Psoas muscle (tissue), 8 donors: ENCODE measurements around the gene UNK. TPM values are rescaled to one million over a fixed set of nuclear protein-coding genes. Genes with fewer than 3 reads are reported as not detected.

ENCODE experiments used
- ATAC-seq, 4 donors: fragments of 200-7000 bp; cut with Tn5 transposase; one replicate each; pipeline ENCODE4 v1.9.1; 2020; ENCODE audit warnings: moderate library complexity in 3 of 4, mild to moderate bottlenecking in 2 of 4
- DNase-seq, 2 donors: peaks; one replicate each; pipeline ENCODE4 v3.0.0-alpha.2; 2020
- H3K27ac ChIP-seq: fragments of 200-600 bp; one replicate; pipeline ENCODE4 v1.8.0; 2022
- H3K27me3 ChIP-seq, 3 donors: fragments of 200-600 bp in 1 of 3; one replicate each; pipeline versions ENCODE4 v1.6.1 to v1.8.0; 2013 to 2022; ENCODE audit warnings: low read length in 2 of 3, mild to moderate bottlenecking in 2 of 3, moderate library complexity in 1 of 3; ENCODE audit not compliant: insufficient read depth in 3 of 3
- H3K36me3 ChIP-seq, 2 donors: fragments of 200-600 bp in 1 of 2; one replicate each; pipeline versions ENCODE4 v1.6.1 to v1.8.0; 2013 to 2022; ENCODE audit warnings: low read depth in 1 of 2, mild to moderate bottlenecking in 1 of 2, moderate library complexity in 1 of 2; ENCODE audit not compliant: insufficient read depth in 1 of 2
- H3K4me1 ChIP-seq: fragments of 200-600 bp; one replicate; pipeline ENCODE4 v1.8.0; 2022
- H3K4me3 ChIP-seq: fragments of 200-600 bp; one replicate; pipeline ENCODE4 v1.8.0; 2022; ENCODE audit warnings: mild to moderate bottlenecking
- H3K9me3 ChIP-seq: fragments of 200-600 bp; one replicate; pipeline ENCODE4 v1.8.0; 2022
- WGBS, 3 donors: extraction: QIAGEN DNeasy Blood & Tissue Kit; methylation state at CpG; one replicate each; pipeline versions ENCODE4 v1.1.6 to v1.1.7; 2013; 5-methylcytosine and 5-hydroxymethylcytosine counted together
- intact Hi-C, 2 donors: fragments of 100-400 bp; cut with DNase I; formaldehyde crosslinking; loops; one replicate each; pipeline versions ENCODE4 v1.11.0 to v1.14.2; 2022
- polyA plus RNA-seq, 3 donors: library from polyadenylated mRNA; stranded (reverse); fragments of 200-250 nt; gene quantifications; one replicate each; pipeline ENCODE4 v1.2.3, GENCODE V29; 2013
- total RNA-seq, 4 donors: library from RNA; stranded (reverse); fragmentation: NEBNext Ultra II Directional in 2 of 4; extraction: Animal tissue kit (Norgen Biotek cat#: 25700) in 2 of 4; gene quantifications; one replicate each; pipeline versions ENCODE4 v1.2.1 to v1.2.4, GENCODE V29; 2021 to 2023
- TF ChIP-seq, protein P1 (sequence below): fragments of 200-600 bp; IDR thresholded peaks from one replicate; pipeline ENCODE4 v1.8.0; 2022; ENCODE audit warnings: antibody characterized with exemption
- donor health status: healthy with polysubstance abuse.
- donor health status: DM: no; HTN: no; CAD: no; lungs with moderate emphysema.
- donor health status: Bipolar disorder and iron deficiency.
- donor health status: healthy.
- donor health status: DM: yes; HTN: yes; CAD: no.
- donor health status: DM: no; HTN: no; CAD: no.
- donor health status: DM: no; HTN: no; CAD: no.
- donor health status: DM: yes; HTN: yes; CAD: no.

The UNK gene
- total and polyA plus RNA-seq, 7 donors, result 6.9 to 13.7 (median 8.2) TPM

DNA sequence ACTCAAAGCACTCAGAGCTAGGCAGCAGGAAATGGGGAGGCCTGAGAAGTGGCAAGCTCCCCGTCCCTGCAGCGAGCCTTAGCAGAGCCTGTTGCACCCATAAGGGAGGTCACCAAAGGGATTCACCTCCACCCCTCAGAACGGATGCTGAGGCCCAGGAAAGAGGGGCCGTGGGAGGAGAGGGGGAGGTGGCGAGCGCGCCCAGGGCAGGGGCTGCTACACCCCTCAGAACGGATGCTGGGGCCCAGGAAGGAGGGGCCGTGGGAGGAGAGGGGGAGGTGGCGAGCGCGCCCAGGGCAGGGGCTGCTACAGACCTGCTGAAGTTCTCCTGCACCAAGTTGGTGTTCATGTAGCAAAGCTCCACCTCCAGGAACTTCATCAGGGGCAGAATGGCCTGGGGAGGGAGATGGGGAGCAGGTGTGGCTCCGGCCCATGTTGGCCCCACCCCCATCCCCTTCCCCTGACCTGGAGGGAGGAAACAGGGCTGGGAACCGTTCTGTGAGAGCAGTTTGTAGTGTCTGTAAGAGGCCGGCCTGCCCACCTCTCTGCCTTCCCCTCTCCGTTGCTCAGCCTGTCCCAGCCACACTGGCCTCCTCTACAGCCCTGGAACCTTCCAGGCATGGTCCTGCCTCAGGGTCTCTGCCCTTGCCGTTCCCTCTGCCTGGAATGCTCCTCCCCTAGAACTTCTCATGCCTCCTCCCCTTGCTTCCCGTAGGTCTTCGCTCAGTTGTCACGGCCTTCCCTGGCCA is 48.2 kb downstream of the UNK start:
- ATAC-seq, result no peak

DNA sequence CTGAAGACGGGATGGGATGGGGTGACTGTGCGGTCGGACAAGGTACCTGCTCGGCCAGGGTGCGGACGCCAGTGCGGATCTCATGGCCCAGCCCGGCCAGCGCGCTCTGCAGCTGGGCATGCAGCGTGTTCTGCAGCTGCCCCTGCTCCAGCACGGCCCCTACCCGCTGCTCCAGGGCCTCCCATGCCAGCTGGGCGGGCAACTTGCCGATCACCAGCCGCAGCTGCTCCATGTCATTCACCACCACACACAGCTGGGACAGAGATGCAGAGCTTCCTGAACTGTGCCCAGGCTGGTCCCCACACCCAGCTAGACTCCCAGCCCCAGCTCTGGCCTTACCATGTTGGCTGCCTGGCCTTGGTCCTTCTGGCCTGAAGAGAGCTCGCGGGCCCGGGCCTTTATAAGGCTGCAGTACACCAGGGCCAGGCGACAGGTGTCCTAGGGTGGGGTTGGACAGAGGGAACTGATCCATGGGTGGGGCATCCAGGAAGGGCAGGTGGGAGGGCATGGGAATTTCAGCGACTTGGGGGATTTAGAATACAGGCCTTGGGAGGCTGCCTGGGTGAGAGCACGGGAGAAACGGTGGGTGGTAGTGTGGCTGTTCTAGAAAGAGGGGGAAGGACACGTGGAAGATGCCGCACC is 49.8 kb downstream of the UNK start:
- Histone ChIP-seq H3K4me3 (no peak overlapping the region), H3K27ac (no peak overlapping the region), H3K4me1 (no peaks in the 10 kb centered on the region), H3K36me3 (peaks cover 0 to 53% of the 10 kb centered on the region in 2 donors), H3K9me3 (no peaks in the 10 kb centered on the region), H3K27me3 (no peaks in the 10 kb centered on the region)
- TF ChIP-seq, protein P1, sequence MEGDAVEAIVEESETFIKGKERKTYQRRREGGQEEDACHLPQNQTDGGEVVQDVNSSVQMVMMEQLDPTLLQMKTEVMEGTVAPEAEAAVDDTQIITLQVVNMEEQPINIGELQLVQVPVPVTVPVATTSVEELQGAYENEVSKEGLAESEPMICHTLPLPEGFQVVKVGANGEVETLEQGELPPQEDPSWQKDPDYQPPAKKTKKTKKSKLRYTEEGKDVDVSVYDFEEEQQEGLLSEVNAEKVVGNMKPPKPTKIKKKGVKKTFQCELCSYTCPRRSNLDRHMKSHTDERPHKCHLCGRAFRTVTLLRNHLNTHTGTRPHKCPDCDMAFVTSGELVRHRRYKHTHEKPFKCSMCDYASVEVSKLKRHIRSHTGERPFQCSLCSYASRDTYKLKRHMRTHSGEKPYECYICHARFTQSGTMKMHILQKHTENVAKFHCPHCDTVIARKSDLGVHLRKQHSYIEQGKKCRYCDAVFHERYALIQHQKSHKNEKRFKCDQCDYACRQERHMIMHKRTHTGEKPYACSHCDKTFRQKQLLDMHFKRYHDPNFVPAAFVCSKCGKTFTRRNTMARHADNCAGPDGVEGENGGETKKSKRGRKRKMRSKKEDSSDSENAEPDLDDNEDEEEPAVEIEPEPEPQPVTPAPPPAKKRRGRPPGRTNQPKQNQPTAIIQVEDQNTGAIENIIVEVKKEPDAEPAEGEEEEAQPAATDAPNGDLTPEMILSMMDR, result no peak
- ATAC-seq (peak; percentile 50 to 61 (median 52)), DNase-seq (no peak)
- intact Hi-C loops, result no loop called here
- WGBS, 3 donors, result 54 to 68% (median 57%) methylated on average over 25 of the region's 25 CpGs

More for the DNA sequence above, 48.2 kb downstream of the UNK start:
- no peaks in the 10 kb centered on the region for H3K4me1 ChIP-seq
- H3K4me3 ChIP-seq, result no peak overlapping the region
- peaks cover 0 to 48% of the 10 kb centered on the region in 2 donors for H3K36me3 ChIP-seq
- H3K9me3 ChIP-seq, result no peaks in the 10 kb centered on the region
- H3K27ac ChIP-seq, result no peak overlapping the region
- DNase-seq, result no peak
- WGBS, 3 donors, result 65 to 77% (median 74%) methylated on average over 19 to 20 of the region's 20 CpGs
- TF ChIP-seq, protein P1, result no peak
- no peaks in the 10 kb centered on the region for H3K27me3 ChIP-seq
- intact Hi-C loops, result no loop called here

GRCh38 chr17:75834928-75835653 is 50.5 kb downstream of the UNK start:
- ATAC-seq (no peak), DNase-seq (no peak)
- no peaks in the 10 kb centered on the region for H3K27me3 ChIP-seq
- H3K4me1 ChIP-seq, result no peaks in the 10 kb centered on the region
- peaks cover 0 to 51% of the 10 kb centered on the region in 2 donors for H3K36me3 ChIP-seq
- H3K4me3 ChIP-seq, result no peak overlapping the region
- WGBS, 3 donors, result 46 to 60% (median 53%) methylated on average over 23 to 24 of the region's 24 CpGs
- intact Hi-C loops, result no loop called here
- TF ChIP-seq, protein P1, result no peak
- H3K9me3 ChIP-seq, result no peaks in the 10 kb centered on the region
- H3K27ac ChIP-seq, result no peak overlapping the region

- TF ChIP-seq, protein P1, result no peak
- no peaks in the 10 kb centered on the region for H3K9me3 ChIP-seq
- ATAC-seq (no peak), DNase-seq (no peak)
- WGBS, 3 donors, result 74 to 78% (median 75%) methylated on average over 9 of the region's 9 CpGs
- no peak overlapping the region for H3K4me3 ChIP-seq
- H3K4me1 ChIP-seq, result no peaks in the 10 kb centered on the region
- H3K27me3 ChIP-seq, result no peaks in the 10 kb centered on the region
- no peak overlapping the region for H3K27ac ChIP-seq
- H3K36me3 ChIP-seq, result peaks cover 0 to 53% of the 10 kb centered on the region in 2 donors
- intact Hi-C loops, result no loop called here
These were observed 51.0 kb downstream of the UNK start for GRCh38 chr17:75835654-75835987.
